ENCODE results near the gene BIRC2.

Gene BIRC2

GRCh38 chr11:102357116-102357515 lies 10.1 kb downstream of the BIRC2 start:
- H3K27me3 ChIP-seq: no peaks in the 10 kb centered on the region
- TF ChIP-seq CTCF (IDR thresholded peaks at IDR 0.05): no peak
- no peaks in the 10 kb centered on the region for H3K9me3 ChIP-seq
- peaks cover 23% of the 10 kb centered on the region for H3K36me3 ChIP-seq
- no peaks in the 10 kb centered on the region for H3K4me1 ChIP-seq (ENCODE audit: control insufficient read depth in 1 of 2, insufficient read depth in 1 of 2, low read depth in 1 of 2, low read length in 1 of 2)
- no peak overlapping the region for H3K4me3 ChIP-seq (ENCODE audit: low read depth in 1 of 2, low read length in 1 of 2)
- H3K27ac ChIP-seq: no peak overlapping the region

- no peak for TF ChIP-seq CTCF (IDR thresholded peaks at IDR 0.05)
- H3K4me3 ChIP-seq (ENCODE audit: low read depth in 1 of 2, low read length in 1 of 2): no peak overlapping the region
- H3K27me3 ChIP-seq: no peaks in the 10 kb centered on the region
- H3K36me3 ChIP-seq: peaks cover 33% of the 10 kb centered on the region
- H3K4me1 ChIP-seq (ENCODE audit: control insufficient read depth in 1 of 2, insufficient read depth in 1 of 2, low read depth in 1 of 2, low read length in 1 of 2): no peaks in the 10 kb centered on the region
- no peak overlapping the region for H3K27ac ChIP-seq
- no peaks in the 10 kb centered on the region for H3K9me3 ChIP-seq
Observed at GRCh38 chr11:102359372-102359771, 12.4 kb downstream of the BIRC2 start.

GRCh38 chr11:102360681-102361080 lies 13.7 kb downstream of the BIRC2 start:
- no peaks in the 10 kb centered on the region for H3K27me3 ChIP-seq
- H3K4me3 ChIP-seq (ENCODE audit: low read depth in 1 of 2, low read length in 1 of 2): no peak overlapping the region
- peaks cover 45% of the 10 kb centered on the region for H3K36me3 ChIP-seq
- H3K9me3 ChIP-seq: no peaks in the 10 kb centered on the region
- no peak for TF ChIP-seq CTCF (IDR thresholded peaks at IDR 0.05)
- no peak overlapping the region for H3K27ac ChIP-seq
- H3K4me1 ChIP-seq (ENCODE audit: control insufficient read depth in 1 of 2, insufficient read depth in 1 of 2, low read depth in 1 of 2, low read length in 1 of 2): no peaks in the 10 kb centered on the region

- Histone ChIP-seq H3K4me1 (ENCODE audit: control insufficient read depth in 1 of 2, insufficient read depth in 1 of 2, low read depth in 1 of 2, low read length in 1 of 2) (no peaks in the 10 kb centered on the region), H3K36me3 (peaks cover 52% of the 10 kb centered on the region), H3K4me3 (ENCODE audit: low read depth in 1 of 2, low read length in 1 of 2) (no peak overlapping the region), H3K9me3 (no peaks in the 10 kb centered on the region), H3K27ac (no peak overlapping the region), H3K27me3 (no peaks in the 10 kb centered on the region)
- TF ChIP-seq CTCF (IDR thresholded peaks at IDR 0.05): no peak
Observed at GRCh38 chr11:102361086-102362031, 14.3 kb downstream of the BIRC2 start.

- Histone ChIP-seq H3K9me3 (no peaks in the 10 kb centered on the region), H3K27me3 (no peaks in the 10 kb centered on the region), H3K4me1 (ENCODE audit: control insufficient read depth in 1 of 2, insufficient read depth in 1 of 2, low read depth in 1 of 2, low read length in 1 of 2) (no peaks in the 10 kb centered on the region), H3K27ac (no peak overlapping the region), H3K4me3 (ENCODE audit: low read depth in 1 of 2, low read length in 1 of 2) (no peak overlapping the region), H3K36me3 (peaks cover 78% of the 10 kb centered on the region)
- no peak for TF ChIP-seq CTCF (IDR thresholded peaks at IDR 0.05)
Observed at GRCh38 chr11:102364991-102365390, 18.0 kb downstream of the BIRC2 start.

All from neutrophil (primary cell).